GM12878 (cell line): ENCODE measurements around the gene SDK2. TPM values are rescaled to one million over a fixed set of nuclear protein-coding genes. Genes with fewer than 3 reads are reported as not detected.

Experiments
- ATAC-seq: fragments of 200-7000 bp; cut with Tn5 transposase; 3 replicates; pipeline ENCODE4 v1.9.1; 2020; ENCODE audit warnings: mild to moderate bottlenecking, moderate library complexity
- BruUV-seq: library from RNA; stranded (reverse); fragments of 400-500 nt; replicated peaks from 2 replicates; lab custom pipeline; 2021; lab: Mats Ljungman, UMichigan
- CTCF ChIA-PET: fragments of 300-600 bp; sonication (Branson Sonifier 250); formaldehyde crosslinking; extraction: SDS; loops from one replicate; lab custom pipeline; 2021; ENCODE audit warnings: inconsistent platforms; lab: Yijun Ruan, JAX
- POLR2A ChIA-PET: fragments of 350-600 bp; formaldehyde crosslinking; extraction: SDS; loops from one replicate; lab custom pipeline; 2021; ENCODE audit warnings: inconsistent platforms; lab: Charles Lee
- RAD21 ChIA-PET: fragments of 300-600 bp; sonication (Branson Sonifier 250); formaldehyde crosslinking; loops from one replicate; lab custom pipeline; 2023; ENCODE audit warnings: antibody characterized with exemption; ENCODE audit not compliant: unreplicated experiment; lab: Charles Lee
- SMC1A ChIA-PET: fragments of 300-600 bp; sonication (Branson Sonifier 250); formaldehyde crosslinking; loops from one replicate; lab custom pipeline; 2023; ENCODE audit not compliant: unreplicated experiment, uncharacterized antibody; lab: Charles Lee
- DNase-seq: peaks from one replicate; pipeline ENCODE4 v3.0.0-alpha.2; 2011; ENCODE audit warnings: low read depth, low spot score
- FAIRE-seq: peaks from 3 replicates; lab custom pipeline; 2011; peaks lifted over from hg19 to GRCh38; lab: Jason Lieb, UNC
- H2AFZ ChIP-seq: 2 replicates; pipeline ENCODE4 v1.6.0; 2011; ENCODE audit warnings: low read depth, low read length, control low read depth; ENCODE audit not compliant: control insufficient read depth
- H3K27ac ChIP-seq: 2 replicates; pipeline ENCODE4 v1.5.1; 2011; ENCODE audit warnings: control low read depth; ENCODE audit not compliant: control insufficient read depth, insufficient read depth
- H3K27me3 ChIP-seq, 2 experiments: replicated peaks in 1 of 2; 2 replicates each; pipeline versions ENCODE4 v1.6.0 to v1.6.1; 2011; ENCODE audit warnings: low read length in 1 of 2; ENCODE audit not compliant: control insufficient read depth in 2 of 2, insufficient read depth in 2 of 2
- H3K36me3 ChIP-seq, 2 experiments: 2 replicates each; pipeline ENCODE4 v1.5.1; 2011; ENCODE audit warnings: low read length in 1 of 2; ENCODE audit not compliant: control insufficient read depth in 2 of 2, insufficient read depth in 2 of 2
- H3K4me1 ChIP-seq: 2 replicates; pipeline ENCODE4 v1.6.1; 2011; ENCODE audit warnings: mild to moderate bottlenecking, low read length, moderate library complexity, mixed read lengths; ENCODE audit not compliant: control insufficient read depth, insufficient read depth
- H3K4me2 ChIP-seq: 2 replicates; pipeline ENCODE4 v1.6.0; 2011; ENCODE audit warnings: control low read depth; ENCODE audit not compliant: control insufficient read depth, insufficient read depth
- H3K4me3 ChIP-seq: fragments of 200-600 bp; sonication (generic); 2 replicates; pipeline ENCODE4 v1.5.1; 2016
- H3K79me2 ChIP-seq: 2 replicates; pipeline ENCODE4 v1.6.0; 2011; ENCODE audit warnings: low read length; ENCODE audit not compliant: control insufficient read depth, insufficient read depth
- H3K9ac ChIP-seq: 2 replicates; pipeline ENCODE4 v1.8.0; 2011; ENCODE audit warnings: low read length, control low read depth, mixed read lengths; ENCODE audit not compliant: control insufficient read depth, insufficient read depth
- H3K9me3 ChIP-seq: replicated peaks from 3 replicates; pipeline ENCODE4 v1.5.1; 2011; ENCODE audit warnings: mild to moderate bottlenecking, low read length; ENCODE audit not compliant: control insufficient read depth, insufficient read depth
- H4K20me1 ChIP-seq: 2 replicates; pipeline ENCODE4 v1.6.0; 2011; ENCODE audit not compliant: control insufficient read depth, insufficient read depth
- CBFB ChIP-seq: IDR thresholded peaks from 2 replicates; pipeline ENCODE4 v1.6.1; 2016; ENCODE audit warnings: antibody characterized with exemption, low read depth
- EZH2 ChIP-seq: IDR thresholded peaks from 2 replicates; pipeline ENCODE4 v1.6.1; 2012; ENCODE audit warnings: low read depth, mild to moderate bottlenecking, control low read depth, inconsistent platforms, low read length, borderline replicate concordance; ENCODE audit not compliant: control insufficient read depth
- KLF5 ChIP-seq: fragments of 450-650 bp; IDR thresholded peaks from 2 replicates; pipeline ENCODE4 v1.6.1; 2014; ENCODE audit warnings: mild to moderate bottlenecking; ENCODE audit not compliant: partially characterized antibody
- NFIC ChIP-seq: IDR thresholded peaks from 2 replicates; pipeline ENCODE4 v1.6.1; 2012; ENCODE audit warnings: low read depth, mild to moderate bottlenecking, inconsistent platforms, low read length, moderate library complexity
- PAX5 ChIP-seq: IDR thresholded peaks from 2 replicates; pipeline ENCODE4 v1.6.1; 2011; ENCODE audit warnings: low read depth, low read length, borderline replicate concordance
- WGBS: methylation state at CpG from one replicate; pipeline ENCODE4 v1.1.6; 2016; ENCODE audit warnings: low lambda C conversion rate; ENCODE audit not compliant: insufficient replicate concordance, insufficient coverage; ENCODE audit errors: missing lambda C conversion rate; 5-methylcytosine and 5-hydroxymethylcytosine counted together
- in situ Hi-C: fragments of 300-500 bp; cut with MboI; formaldehyde crosslinking; loops from 9 replicates; pipeline ENCODE4 v1.14.3; 2018; ENCODE audit warnings: mixed read lengths
- intact Hi-C: fragments of 100-400 bp; cut with micrococcal nuclease; formaldehyde crosslinking; loops from one replicate; pipeline ENCODE4 v1.14.2; 2022; ENCODE audit not compliant: unreplicated experiment
- polyA plus RNA-seq, 11 experiments: library from polyadenylated mRNA; depleted of rRNA in 4 of 11; unstranded in 6 of 11; stranded (reverse) in 5 of 11; fragments of >200 nt; fragmentation: Nextera tagmentation in 4 of 11; fragmentation: Illumina TruSeq in 1 of 11; extraction: Ambion mirVana in 4 of 11; extraction: Trizol in 1 of 11; gene quantifications; 1 replicate in 1 of 11; 2 replicates in 10 of 11; pipeline versions ENCODE4 v1.2.1 to v1.2.3, GENCODE V29; 2011 to 2016; ENCODE audit warnings: inconsistent platforms in 2 of 11, missing spikeins in 2 of 11, low read depth in 1 of 11
- total RNA-seq, 4 experiments: library from RNA; depleted of rRNA in 3 of 4; stranded (reverse); fragments of >200 nt in 3 of 4; fragmentation: Illumina TruSeq in 1 of 4; extraction: Trizol in 1 of 4; gene quantifications; 2 replicates each; pipeline versions ENCODE4 v1.2.1 to v1.2.3, GENCODE V29; 2013 to 2021
- TF ChIP-seq, protein P1 (sequence below): fragments of 450-650 bp; IDR thresholded peaks from 2 replicates; pipeline ENCODE4 v1.6.1; 2016; ENCODE audit warnings: mild to moderate bottlenecking
- TF ChIP-seq, protein P2 (sequence below): fragments of 450-650 bp; IDR thresholded peaks from 2 replicates; pipeline ENCODE4 v1.6.1; 2017; ENCODE audit warnings: mild to moderate bottlenecking
- TF ChIP-seq, protein P3 (sequence below): fragments of 450-650 bp; IDR thresholded peaks from 2 replicates; pipeline ENCODE4 v1.6.1; 2016; ENCODE audit warnings: mild to moderate bottlenecking

Gene SDK2
- total and polyA plus RNA-seq, 10 of the 15 experiments (the other 5 are each of a cell fraction or from before 2014, with no cell fraction given): 0.03 to 0.08 (median 0.03) TPM; not detected in 7

DNA sequence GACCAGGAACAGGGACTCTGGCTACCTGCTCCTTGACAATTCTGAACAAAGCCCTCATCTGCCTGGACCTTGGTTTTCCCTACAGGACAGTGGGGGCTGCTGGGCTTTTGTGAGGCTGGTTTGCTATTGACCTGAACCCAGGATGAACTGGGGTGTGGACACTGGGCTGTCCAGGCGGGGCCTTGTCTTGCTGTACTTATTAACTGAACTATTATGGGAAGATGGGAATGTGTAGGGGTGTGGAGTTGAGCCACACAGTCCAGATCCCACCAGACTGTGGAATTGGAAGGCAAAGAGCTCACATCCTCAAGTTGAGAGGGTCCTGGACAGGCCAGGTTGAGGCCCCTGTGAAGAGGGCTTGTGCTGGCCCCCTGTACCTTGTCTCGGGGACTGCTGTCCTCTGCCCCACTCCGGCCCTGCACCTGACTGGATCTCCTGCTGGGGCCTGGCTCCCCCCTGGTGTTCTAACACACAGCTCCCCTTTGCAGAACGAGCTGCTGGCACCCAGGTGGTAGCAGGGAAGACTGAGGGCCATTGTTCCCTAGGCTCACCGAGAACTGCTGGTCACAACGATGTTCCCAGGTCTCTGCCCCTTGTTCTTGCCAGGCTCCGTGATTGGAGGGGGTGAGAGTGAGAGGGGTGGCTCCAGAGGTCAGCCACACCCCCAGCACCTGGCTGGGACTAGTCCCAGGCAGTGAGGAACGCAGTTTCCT is 280.6 kb downstream of the SDK2 start (continued):
- TF ChIP-seq, protein P1, sequence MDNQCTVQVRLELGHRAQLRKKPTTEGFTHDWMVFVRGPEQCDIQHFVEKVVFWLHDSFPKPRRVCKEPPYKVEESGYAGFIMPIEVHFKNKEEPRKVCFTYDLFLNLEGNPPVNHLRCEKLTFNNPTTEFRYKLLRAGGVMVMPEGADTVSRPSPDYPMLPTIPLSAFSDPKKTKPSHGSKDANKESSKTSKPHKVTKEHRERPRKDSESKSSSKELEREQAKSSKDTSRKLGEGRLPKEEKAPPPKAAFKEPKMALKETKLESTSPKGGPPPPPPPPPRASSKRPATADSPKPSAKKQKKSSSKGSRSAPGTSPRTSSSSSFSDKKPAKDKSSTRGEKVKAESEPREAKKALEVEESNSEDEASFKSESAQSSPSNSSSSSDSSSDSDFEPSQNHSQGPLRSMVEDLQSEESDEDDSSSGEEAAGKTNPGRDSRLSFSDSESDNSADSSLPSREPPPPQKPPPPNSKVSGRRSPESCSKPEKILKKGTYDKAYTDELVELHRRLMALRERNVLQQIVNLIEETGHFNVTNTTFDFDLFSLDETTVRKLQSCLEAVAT: no peak
- no peak for TF ChIP-seq CBFB
- no peak for TF ChIP-seq PAX5
- TF ChIP-seq, protein P2, sequence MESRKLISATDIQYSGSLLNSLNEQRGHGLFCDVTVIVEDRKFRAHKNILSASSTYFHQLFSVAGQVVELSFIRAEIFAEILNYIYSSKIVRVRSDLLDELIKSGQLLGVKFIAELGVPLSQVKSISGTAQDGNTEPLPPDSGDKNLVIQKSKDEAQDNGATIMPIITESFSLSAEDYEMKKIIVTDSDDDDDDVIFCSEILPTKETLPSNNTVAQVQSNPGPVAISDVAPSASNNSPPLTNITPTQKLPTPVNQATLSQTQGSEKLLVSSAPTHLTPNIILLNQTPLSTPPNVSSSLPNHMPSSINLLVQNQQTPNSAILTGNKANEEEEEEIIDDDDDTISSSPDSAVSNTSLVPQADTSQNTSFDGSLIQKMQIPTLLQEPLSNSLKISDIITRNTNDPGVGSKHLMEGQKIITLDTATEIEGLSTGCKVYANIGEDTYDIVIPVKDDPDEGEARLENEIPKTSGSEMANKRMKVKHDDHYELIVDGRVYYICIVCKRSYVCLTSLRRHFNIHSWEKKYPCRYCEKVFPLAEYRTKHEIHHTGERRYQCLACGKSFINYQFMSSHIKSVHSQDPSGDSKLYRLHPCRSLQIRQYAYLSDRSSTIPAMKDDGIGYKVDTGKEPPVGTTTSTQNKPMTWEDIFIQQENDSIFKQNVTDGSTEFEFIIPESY: no peak

DNA sequence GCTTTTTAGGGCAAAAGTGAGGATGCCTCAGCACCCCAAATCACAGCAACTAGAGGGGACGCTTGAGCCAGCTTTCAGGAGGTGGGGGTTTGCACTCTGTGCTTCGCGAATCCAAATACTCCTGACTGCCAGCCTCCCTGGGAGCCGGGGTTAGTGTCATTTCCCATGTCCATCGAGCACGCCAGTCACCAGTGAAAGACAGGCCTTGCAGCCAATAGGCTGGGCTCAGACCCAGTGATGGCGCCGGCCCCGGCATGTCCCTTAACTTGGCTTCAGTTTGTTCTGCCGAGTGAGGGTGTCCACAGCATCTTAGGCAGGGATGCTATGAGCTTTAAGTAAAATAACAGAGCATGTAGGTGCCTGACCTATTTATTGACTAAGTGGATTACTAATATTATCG is 281.5 kb downstream of the SDK2 start:
- ChIA-PET RAD21 (interaction anchor here (0.7 to 3.9 kb wide), 2 partner anchors 7 to 20 kb away, joined by 3 to 13 read pairs; no protein-coding TSS in a partner anchor), CTCF (interaction anchor here (0.8 to 17.4 kb wide), 3 partner anchors 112 to 640 kb away, joined by 3 to 365 read pairs (median 8); no protein-coding TSS in a partner anchor), SMC1A (interaction anchor here (0.7 to 13.2 kb wide), 2 partner anchors 20 to 111 kb away, joined by 3 to 261 read pairs; no protein-coding TSS in a partner anchor), POLR2A (interaction anchor here (1.3 kb wide), 1 partner anchor 71 kb away, joined by 3 read pairs; no protein-coding TSS in a partner anchor)
- no peak overlapping the region for H3K4me2 ChIP-seq
- no peaks in the 10 kb centered on the region for H3K36me3 ChIP-seq
- H2AFZ ChIP-seq: no peak overlapping the region
- no peak overlapping the region for H3K9ac ChIP-seq
- FAIRE-seq: no peak
- ATAC-seq: no peak
- H3K27me3 ChIP-seq: peaks cover 0 to 2% of the 10 kb centered on the region in 2 experiments; a peak in 2 of 4 replicates
- no peak overlapping the region for H3K4me3 ChIP-seq
- in situ Hi-C loops (no loop called here), intact Hi-C loops (no loop called here)
- BruUV-seq: no TSS peak
- DNase-seq: no peak
- 52% methylated on average over 11 of the region's 11 CpGs for WGBS
- H3K4me1 ChIP-seq: no peaks in the 10 kb centered on the region
- no peak overlapping the region for H3K27ac ChIP-seq
- H3K9me3 ChIP-seq: no peaks in the 10 kb centered on the region
- no peaks in the 10 kb centered on the region for H3K79me2 ChIP-seq
- TF ChIP-seq, protein P3, sequence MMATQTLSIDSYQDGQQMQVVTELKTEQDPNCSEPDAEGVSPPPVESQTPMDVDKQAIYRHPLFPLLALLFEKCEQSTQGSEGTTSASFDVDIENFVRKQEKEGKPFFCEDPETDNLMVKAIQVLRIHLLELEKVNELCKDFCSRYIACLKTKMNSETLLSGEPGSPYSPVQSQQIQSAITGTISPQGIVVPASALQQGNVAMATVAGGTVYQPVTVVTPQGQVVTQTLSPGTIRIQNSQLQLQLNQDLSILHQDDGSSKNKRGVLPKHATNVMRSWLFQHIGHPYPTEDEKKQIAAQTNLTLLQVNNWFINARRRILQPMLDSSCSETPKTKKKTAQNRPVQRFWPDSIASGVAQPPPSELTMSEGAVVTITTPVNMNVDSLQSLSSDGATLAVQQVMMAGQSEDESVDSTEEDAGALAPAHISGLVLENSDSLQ: peak; percentile 46
- TF ChIP-seq EZH2 (no peak), KLF5 (no peak), NFIC (no peak)
- H4K20me1 ChIP-seq: no peaks in the 10 kb centered on the region
